ENCODE results near the gene MAB21L3.

MAB21L3 gene

DNA sequence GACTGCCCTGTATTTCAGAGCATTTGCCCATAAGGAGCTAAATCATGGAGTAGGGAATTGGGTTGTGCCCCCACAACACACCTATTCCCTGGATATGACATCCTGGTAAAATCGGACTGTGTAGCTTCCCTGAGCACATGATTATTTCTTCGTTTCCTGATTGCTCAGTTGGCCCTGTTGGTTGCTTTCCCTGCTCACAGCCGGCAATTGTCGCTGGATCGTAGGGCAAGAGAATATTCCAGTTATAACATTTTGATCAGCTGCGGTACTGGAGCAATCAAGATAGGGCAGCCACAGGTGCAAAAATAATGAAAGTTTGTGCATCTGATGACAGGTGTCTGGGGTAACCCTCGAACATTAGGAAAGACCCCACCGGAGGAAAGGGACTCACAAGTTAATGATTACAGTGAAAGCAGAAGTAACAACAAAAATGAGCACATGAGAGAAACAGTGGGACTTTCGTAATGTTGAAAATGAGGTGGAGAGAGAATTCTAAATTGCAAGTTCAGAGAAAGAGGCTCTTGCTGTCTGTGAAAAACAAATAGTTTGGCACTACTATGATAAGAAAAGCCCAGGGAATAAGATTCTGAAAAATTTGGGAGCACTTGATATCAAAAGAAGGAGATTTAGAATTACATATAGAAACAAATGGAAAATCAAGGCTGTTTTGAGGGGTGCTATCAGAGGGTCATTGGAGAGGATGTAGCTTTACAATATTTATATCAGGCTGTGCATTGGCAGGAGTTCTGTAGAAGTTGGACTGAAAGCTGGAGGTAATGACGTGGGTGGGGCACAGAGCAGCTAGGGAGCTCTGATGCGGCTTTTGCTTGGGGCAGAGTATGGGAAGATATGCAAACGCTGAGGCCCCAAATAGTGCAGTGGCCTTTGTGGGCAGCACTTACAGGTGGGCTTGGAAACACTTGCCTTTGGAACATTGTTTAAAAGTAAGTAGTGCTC is at the start of gene MAB21L3:
Gene MAB21L3, plus strand, starts transcription at position 833 of the 957 bp plus-strand sequence. CDS start 1,217 bp downstream, outside the sequence.
- no peak for DNase-seq (ENCODE audit: low spot score)

GRCh38 chr1:116062201-116062600 is 49.0 kb upstream of the MAB21L3 start:
- DNase-seq (ENCODE audit: low spot score): no peak

DNA sequence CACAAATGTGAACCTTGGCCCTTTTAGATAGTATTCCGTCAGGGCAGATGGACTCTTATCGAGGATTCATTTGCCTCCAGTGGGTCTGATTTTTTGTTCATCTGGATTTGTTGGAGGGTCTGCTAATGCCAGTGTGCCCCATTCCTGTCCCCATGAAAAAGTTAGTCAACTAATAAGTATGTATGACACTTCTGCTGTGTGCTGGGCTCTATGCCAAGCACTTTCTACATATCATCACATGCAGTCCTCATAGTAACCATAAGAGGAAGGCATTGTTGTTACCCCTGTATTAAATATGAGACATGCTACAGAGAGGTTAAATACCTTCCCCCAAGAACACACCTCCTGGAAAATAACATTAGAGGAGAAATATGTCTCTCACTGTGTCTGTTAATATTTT is 46.6 kb upstream of the MAB21L3 start:
- no peak for DNase-seq (ENCODE audit: low spot score)

- DNase-seq (ENCODE audit: low spot score): no peak
Measured at GRCh38 chr1:116066868-116067565, 44.2 kb upstream of the MAB21L3 start.

GRCh38 chr1:116067566-116067890 is 43.7 kb upstream of the MAB21L3 start:
- no peak for DNase-seq (ENCODE audit: low spot score)

DNA sequence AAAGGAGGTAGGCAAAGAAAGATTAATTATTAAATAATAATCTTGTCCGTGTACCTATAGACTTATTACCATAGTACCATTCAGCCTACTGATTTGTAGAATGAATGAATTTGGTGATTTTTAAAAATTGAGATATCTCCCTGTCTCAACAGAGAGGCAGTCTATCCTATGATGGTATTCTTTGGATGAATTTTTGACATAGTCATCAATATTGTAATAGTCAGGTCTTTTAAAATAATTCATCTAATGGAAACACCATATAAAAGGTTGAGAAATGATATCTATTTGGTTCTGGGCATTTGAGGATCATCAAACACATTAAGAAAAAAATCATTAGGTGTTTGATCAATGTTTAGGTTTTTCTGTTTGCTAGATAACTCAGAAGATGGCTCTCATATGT is 35.6 kb upstream of the MAB21L3 start:
- DNase-seq (ENCODE audit: low spot score): no peak

- DNase-seq (ENCODE audit: low spot score): no peak
Measured at GRCh38 chr1:116075990-116076389, 35.2 kb upstream of the MAB21L3 start.

GRCh38 chr1:116076831-116077230 is 34.4 kb upstream of the MAB21L3 start:
- no peak for DNase-seq (ENCODE audit: low spot score)

GRCh38 chr1:116078699-116079223 is 32.4 kb upstream of the MAB21L3 start:
- DNase-seq (ENCODE audit: low spot score): no peak

GRCh38 chr1:116087628-116088027 is 23.6 kb upstream of the MAB21L3 start:
- DNase-seq (ENCODE audit: low spot score): no peak

GRCh38 chr1:116089870-116090269 is 21.3 kb upstream of the MAB21L3 start:
- no peak for DNase-seq (ENCODE audit: low spot score)

GRCh38 chr1:116091083-116091482 is 20.1 kb upstream of the MAB21L3 start:
- DNase-seq (ENCODE audit: low spot score): no peak

DNA sequence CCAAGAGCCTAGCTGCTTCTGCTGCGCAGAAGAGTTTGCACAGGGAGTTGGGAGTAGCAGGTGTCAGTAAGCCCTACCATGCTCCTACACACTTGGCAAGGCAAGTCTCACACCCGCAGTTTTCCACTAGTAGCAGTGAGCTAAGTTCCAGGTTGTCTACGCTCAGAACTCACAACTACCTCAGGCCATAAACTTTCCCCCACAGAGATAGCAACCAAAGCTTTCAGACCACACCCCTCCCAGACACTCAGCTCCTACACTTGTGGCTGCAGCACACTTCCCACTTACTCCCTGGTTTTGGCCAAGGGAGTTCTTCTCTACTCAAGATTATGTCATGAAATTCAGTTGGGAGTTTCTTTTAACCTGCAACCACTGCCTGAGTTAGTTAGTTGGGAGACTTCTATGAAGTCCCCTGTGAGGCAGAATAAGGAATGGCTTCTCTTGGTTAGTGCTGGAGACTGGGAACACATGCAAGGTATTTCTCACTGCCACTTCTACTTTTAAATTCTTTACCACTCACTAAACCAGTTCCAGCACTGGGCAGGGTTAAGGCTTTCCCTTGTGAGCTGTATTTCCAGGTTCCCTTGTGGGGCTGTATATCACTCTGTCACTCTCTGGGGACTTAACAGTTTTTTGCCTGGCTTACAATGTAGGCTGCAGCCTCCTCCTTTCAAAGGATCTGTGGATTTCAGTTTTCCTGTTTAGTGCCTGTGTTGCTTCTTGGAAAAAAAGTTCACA is 18.3 kb upstream of the MAB21L3 start:
- DNase-seq (ENCODE audit: low spot score): no peak

- DNase-seq (ENCODE audit: low spot score): no peak
Measured at GRCh38 chr1:116095027-116095426, 16.2 kb upstream of the MAB21L3 start.

DNA sequence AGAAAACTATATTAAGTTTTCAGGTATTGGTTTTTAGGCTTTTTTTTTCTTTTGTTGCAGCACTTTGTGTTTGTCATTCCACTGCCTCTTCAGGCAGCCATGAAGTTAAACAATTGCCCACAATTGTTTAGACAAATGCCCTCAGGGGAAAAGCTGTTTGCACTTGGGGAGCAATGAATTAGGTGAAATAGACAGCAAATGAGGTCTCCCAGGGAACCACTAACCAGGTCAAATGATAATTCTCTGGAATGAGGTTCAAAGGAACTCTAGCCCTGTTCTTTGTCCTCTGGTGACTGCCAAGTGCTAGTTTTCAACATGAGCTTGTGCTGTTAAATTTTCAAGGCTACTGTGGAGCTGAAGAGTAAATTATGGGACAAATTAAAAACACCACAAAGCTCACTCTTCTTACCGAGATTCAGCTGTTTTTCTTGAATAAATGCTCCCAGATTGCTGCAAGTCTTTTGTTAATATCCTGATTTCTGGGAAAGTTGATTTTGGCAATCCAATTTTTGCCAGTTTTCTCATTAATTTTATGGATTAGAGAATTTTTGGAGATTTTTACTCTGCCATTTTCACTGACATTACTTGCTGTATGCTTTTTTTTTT is 15.1 kb upstream of the MAB21L3 start:
- no peak for DNase-seq (ENCODE audit: low spot score)

DNA sequence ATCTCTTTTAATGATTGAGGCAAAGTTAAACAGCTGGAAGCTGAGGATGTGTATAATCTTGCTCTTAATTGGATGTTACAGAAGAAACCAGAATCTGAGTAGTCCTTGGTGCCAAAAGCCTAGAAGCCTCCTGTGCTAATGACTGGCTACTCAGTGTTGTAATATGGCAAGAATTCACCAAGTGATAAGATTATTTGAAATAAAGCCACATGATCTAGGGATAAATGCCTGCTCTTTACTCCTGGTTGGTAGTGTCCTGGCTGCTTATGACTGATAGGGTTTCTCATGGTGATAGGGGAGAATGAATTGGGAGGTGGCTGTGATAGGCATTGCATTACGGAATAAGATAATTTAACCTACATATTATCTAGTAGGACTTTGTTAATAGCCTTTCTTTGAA is 13.6 kb upstream of the MAB21L3 start:
- DNase-seq (ENCODE audit: low spot score): no peak

DNA sequence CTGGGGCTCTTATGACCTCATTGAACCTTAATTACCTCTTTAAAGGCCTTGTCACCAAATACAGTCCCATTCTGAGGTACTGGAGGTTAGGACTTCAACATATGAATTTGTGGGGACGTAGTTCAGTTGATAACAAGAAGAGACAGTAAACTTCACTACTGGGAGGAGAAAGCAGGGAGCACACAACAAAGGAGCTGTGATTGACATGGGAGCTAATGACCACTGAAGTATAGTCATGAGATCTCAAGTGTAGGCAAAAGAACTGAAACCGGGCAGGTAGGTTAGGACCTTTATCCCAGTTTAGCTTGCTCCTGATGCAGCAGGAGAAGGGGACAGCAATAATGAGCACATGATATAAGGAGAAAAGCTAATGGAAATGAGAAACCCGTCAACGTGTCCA is 11.8 kb upstream of the MAB21L3 start:
- DNase-seq (ENCODE audit: low spot score): no peak

- DNase-seq (ENCODE audit: low spot score): no peak
Measured at GRCh38 chr1:116099919-116100318, 11.3 kb upstream of the MAB21L3 start.

GRCh38 chr1:116104667-116105066 is 6.5 kb upstream of the MAB21L3 start:
- no peak for DNase-seq (ENCODE audit: low spot score)

DNA sequence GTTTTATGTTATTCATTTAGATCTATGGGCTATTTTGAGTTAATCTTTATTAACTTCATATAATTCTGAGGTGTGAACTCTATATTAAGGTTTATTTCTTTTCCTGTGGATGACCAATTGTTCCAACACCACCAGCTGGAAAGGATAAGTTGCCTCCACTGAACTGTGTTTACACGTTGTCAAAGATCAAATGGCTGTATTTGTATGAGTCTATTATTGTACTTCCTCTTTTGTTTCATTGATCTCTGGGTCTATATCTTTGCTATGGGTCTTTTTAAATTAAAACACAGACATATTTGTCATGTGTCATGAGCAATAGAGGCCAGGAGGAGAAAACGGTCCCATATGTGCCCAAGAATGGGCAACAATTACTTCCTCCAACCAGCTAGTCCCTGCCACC is 5.2 kb upstream of the MAB21L3 start:
- no peak for DNase-seq (ENCODE audit: low spot score)

DNA sequence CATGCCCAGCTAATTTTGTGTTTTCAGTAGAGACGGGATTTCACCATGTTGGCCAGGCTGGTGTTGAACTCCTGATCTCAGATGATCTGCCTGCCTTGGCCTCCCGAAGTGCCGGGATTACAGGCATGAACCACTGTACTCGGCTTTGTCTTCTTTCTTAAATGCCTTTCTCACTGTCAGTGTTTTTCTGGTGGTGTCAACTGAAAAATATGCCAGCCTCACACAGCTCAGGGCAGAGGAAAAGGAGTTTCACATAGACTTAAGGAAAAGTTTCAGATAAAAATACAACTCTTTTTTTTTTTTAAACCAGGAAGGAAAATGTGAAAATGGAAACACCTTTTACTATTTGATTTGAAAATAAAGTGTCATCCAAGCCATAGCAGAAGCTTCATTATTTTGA is 4.6 kb upstream of the MAB21L3 start:
- DNase-seq (ENCODE audit: low spot score): no peak

GRCh38 chr1:116107371-116107770 is 3.8 kb upstream of the MAB21L3 start:
- DNase-seq (ENCODE audit: low spot score): no peak

Data from pons (tissue), 1 donor.